ENCODE results near the gene C20orf173. TPM values are rescaled to one million over a fixed set of nuclear protein-coding genes. Genes with fewer than 3 reads are reported as not detected.

Gene C20orf173
- total RNA-seq, 1 experiment from 2014 or later: not detected

GRCh38 chr20:35539756-35540212, 10.3 kb upstream of the C20orf173 start:
- in situ Hi-C loops (cut with HindIII; ENCODE audit: low pct_unique_long_range_greater_than_20kb, low sequenced_read_pairs) (no loop called here), intact Hi-C loops (cut with micrococcal nuclease; ENCODE audit: unreplicated experiment) (no loop called here)
- ChIA-PET POLR2A (no interaction called here), CTCF (no interaction called here)
- ATAC-seq: no peak
- Histone ChIP-seq H3K27ac (ENCODE audit: low read length) (no peak overlapping the region), H3K4me1 (ENCODE audit: control insufficient read depth, insufficient read depth, low read length) (no peaks in the 10 kb centered on the region), H3K9me3 (ENCODE audit: control insufficient read depth, insufficient read depth, low read depth, low read length) (no peaks in the 10 kb centered on the region), H3K27me3 (ENCODE audit: control insufficient read depth, insufficient read depth, low read length) (no peaks in the 10 kb centered on the region), H3K4me3 (ENCODE audit: low read depth in 2 of 2, low read length in 2 of 2) (no peak overlapping the region), H3K36me3 (ENCODE audit: control insufficient read depth, insufficient read depth, low read length) (peaks cover 3% of the 10 kb centered on the region; the same call in 1 of the 2 replicates)
- BruUV-seq (replicated peaks): no TSS peak
- no peak for TF ChIP-seq CTCF (IDR thresholded peaks at IDR 0.05)
- no peak for TF ChIP-seq TCF7L2 (IDR thresholded peaks at IDR 0.05; ENCODE audit: low read depth, low read length)
- no peak for TF ChIP-seq SIN3A (IDR thresholded peaks at IDR 0.05; ENCODE audit: borderline replicate concordance, insufficient read depth, low read depth, low read length)
- TF ChIP-seq POLR2AphosphoS5 (IDR thresholded peaks at IDR 0.05; ENCODE audit: low read depth, low read length): no peak
- TF ChIP-seq REST (IDR thresholded peaks at IDR 0.05; ENCODE audit: insufficient read depth in 1 of 2, low read depth in 2 of 2, low read length in 1 of 2): no peak
- no peak for DNase-seq (ENCODE audit: low read depth, low spot score)

GRCh38 chr20:35527122-35527769, 2.2 kb downstream of the C20orf173 start:
- no peaks in the 10 kb centered on the region for H3K36me3 ChIP-seq (ENCODE audit: control insufficient read depth, insufficient read depth, low read length)
- no peaks in the 10 kb centered on the region for H3K9me3 ChIP-seq (ENCODE audit: control insufficient read depth, insufficient read depth, low read depth, low read length)
- no peak overlapping the region for H3K27ac ChIP-seq (ENCODE audit: low read length)
- DNase-seq (ENCODE audit: low read depth, low spot score) (no peak), ATAC-seq (no peak)
- in situ Hi-C loops (cut with HindIII; ENCODE audit: low pct_unique_long_range_greater_than_20kb, low sequenced_read_pairs) (no loop called here), intact Hi-C loops (cut with micrococcal nuclease; ENCODE audit: unreplicated experiment) (no loop called here)
- TF ChIP-seq TCF7L2 (IDR thresholded peaks at IDR 0.05; ENCODE audit: low read depth, low read length) (no peak), REST (IDR thresholded peaks at IDR 0.05; ENCODE audit: insufficient read depth in 1 of 2, low read depth in 2 of 2, low read length in 1 of 2) (no peak), POLR2AphosphoS5 (IDR thresholded peaks at IDR 0.05; ENCODE audit: low read depth, low read length) (no peak), SIN3A (IDR thresholded peaks at IDR 0.05; ENCODE audit: borderline replicate concordance, insufficient read depth, low read depth, low read length) (no peak), CTCF (IDR thresholded peaks at IDR 0.05) (no peak)
- H3K27me3 ChIP-seq (ENCODE audit: control insufficient read depth, insufficient read depth, low read length): no peaks in the 10 kb centered on the region
- H3K4me3 ChIP-seq (ENCODE audit: low read depth in 2 of 2, low read length in 2 of 2): no peak overlapping the region
- BruUV-seq (replicated peaks): no TSS peak
- ChIA-PET POLR2A (interaction anchor here (0.6 kb wide), 1 partner anchor 8 kb away, joined by 7 read pairs; no protein-coding TSS in a partner anchor), CTCF (no interaction called here)
- H3K4me1 ChIP-seq (ENCODE audit: control insufficient read depth, insufficient read depth, low read length): no peaks in the 10 kb centered on the region

Data from Panc1 (cell line).